C4-2B (cell line): ENCODE data around the gene NPAS3.

Source experiments
- CTCF ChIP-seq: fragments of 450-650 bp; conservative IDR thresholded peaks from 2 replicates; pipeline ENCODE4 v1.5.1; 2017; ENCODE audit warnings: mild to moderate bottlenecking
- ZFX ChIP-seq: fragments of 450-650 bp; IDR thresholded peaks from 2 replicates; pipeline ENCODE4 v1.6.1; 2017

DNA sequence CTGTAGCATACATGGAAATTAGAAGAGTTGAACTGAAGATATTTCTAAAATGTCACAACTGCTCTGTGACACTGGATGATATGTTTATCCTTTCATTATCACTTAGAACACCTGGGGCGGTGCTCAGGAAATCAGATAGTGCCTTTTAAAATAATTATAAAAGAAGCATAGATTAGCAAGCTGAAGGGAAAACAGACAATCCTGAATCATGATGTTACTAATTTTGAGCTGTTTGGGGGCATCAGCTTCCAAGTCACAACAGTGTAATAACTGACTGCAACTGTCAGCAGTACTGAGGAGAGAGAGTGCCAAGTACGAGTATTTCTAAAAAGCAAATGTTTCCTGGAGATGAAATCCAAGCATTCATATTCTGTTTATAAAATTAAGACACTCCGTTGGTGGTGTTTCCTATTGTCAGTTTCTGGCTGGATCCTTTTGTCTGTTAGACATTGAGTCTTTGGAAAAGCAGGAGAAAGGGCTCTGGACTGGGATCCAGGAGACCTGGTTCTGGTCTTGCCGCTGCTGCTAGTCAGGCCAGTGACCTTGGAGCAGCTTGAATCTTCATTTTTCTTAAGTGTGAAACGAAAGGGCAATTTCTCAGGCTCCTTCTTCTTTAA, 632.1 kb downstream of the NPAS3 start:
- TF ChIP-seq CTCF, result no peak
- no peak for TF ChIP-seq ZFX
